LNCAP (cell line): ENCODE data around the gene NPR3.

ENCODE experiments used
- CTCF ChIP-seq: fragments of 450-650 bp; IDR thresholded peaks from 2 replicates; pipeline ENCODE4 v1.5.1; 2017; ENCODE audit warnings: mild to moderate bottlenecking

NPR3 gene

DNA sequence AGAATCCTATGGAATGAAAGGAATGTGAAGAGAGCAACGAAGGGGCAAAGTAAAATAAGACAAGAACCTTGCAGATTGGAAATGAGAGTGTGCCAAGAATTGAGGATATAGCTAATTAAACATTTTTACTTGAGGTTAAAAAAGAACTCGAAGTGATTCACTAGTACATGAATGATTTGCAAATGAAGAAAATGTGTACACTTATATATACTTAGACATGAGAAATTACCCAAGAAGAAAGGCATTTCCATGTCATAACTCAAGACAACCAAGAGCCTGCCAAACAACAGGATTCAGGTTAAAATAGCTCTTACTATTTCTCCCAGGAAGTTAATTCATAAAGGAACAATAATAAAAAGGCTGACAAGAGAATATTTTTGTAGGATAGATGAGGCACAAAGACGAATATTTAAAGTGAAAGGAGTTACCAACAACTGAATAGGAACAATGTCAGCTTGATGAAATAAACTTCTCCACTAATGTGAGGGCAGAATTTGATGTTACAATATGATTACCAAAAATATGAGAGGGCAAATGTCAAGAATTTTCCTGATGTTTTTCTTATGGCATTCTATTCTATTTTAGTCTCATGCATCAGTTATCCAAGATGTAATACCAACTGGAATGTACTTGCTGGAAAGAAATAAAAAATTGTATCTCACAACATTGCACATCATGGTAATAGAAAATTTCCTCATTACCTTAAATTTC is 18.9 kb upstream of the NPR3 start:
- TF ChIP-seq CTCF, result no peak

DNA sequence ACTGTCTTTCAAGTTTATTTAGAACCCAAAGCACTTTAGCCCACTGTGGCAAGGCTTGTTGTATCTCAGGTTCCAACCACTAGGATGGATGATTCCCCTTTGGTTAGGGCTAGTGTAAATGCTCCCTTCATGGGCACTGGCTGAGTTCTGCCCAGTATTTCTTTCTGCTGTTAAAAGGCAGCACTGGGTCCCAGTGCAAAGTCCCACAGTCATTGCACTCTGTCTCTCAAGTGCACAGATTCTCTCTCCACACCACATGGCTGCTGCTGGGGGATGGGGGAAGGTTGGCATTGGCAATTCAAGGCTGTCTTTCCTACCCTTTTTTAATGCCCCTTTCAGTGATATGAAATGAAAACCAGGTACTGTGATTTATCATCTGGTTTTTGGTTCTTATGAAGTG is 7.2 kb upstream of the NPR3 start:
- no peak for TF ChIP-seq CTCF

DNA sequence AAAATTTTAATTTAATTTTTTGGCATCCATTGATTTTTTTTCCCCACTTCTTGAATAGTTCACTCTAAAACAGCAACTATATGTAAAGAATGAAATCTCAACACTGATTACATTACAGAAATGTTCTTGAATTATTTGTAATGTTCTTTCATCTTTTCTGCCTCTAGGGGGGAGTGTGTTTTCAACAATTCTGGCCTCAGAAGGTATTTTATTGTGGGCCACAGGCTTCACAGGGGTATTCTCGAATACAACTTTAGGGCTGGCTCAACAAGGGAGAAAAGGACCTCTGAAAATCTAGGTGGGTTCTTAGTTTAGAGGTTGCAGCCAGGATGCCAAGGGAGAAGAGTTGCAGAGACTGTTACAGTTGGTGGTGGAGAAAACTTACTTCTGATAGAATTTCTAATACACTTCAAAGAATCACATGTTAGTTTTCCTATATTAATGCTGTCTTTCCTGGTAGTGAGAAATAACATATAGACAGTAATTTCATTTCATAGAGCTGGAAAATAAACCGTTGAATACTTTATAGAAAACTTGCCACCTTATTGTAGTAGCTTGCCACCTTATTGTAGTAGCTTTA is 3.6 kb upstream of the NPR3 start:
- peak; percentile 60 for TF ChIP-seq CTCF

- no peak for TF ChIP-seq CTCF
Observed at GRCh38 chr5:32708949-32709348, 2.2 kb upstream of the NPR3 start.

DNA sequence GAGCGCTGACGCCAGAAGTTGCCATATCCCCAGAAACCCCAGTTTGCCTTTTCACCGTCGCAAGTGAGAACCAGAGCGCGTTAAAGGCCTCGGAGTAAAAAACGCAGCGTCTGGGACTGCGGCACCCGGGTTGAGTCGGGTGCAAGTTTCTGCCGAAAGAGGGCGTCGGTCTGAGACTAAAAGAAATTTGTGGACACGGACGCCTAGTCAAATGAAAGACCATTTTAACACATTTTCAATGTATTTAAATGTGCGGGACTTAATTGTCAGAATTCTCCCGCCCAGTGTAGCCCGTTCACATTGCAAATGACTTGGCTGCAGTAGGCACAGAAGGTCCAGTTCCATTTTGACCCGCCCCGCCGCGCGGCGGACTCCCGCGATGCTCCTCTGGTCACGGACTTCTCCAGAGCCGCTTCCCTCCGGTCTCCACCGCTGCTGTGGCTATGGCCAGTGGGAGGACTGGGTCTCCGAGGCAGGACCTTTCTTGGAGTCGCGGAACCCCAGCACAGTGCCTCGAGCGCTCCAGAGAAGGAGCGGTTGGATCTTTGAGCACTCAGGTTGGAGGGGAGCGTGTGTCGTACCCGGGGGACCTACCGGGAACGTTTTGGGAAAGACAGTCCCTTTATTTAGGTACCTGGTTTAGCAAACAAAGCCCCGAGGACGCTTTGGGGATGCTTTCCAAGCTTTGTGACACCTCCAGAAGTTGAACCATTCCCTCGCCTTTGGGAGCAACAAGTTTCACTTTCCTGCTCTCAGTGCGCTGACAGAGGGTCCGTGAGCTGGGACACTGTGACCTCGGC is 1.2 kb upstream of the NPR3 start:
- TF ChIP-seq CTCF, result peak; percentile 85

DNA sequence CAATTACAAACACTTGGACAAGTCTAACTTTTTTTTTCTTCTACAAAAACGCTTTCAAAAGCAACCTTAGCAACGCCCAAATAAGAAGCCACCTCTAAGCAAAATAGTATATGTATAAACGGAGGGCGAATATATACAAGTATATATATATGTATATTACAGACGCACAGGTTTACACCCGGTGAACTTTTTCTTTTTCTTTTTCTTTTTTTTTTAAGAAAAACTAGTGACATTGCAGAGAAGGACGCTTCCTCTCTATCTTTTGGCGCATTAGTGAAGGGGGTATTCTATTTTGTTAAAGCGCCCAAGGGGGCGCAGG is 200 bp downstream of the NPR3 start:
- no peak for TF ChIP-seq CTCF

DNA sequence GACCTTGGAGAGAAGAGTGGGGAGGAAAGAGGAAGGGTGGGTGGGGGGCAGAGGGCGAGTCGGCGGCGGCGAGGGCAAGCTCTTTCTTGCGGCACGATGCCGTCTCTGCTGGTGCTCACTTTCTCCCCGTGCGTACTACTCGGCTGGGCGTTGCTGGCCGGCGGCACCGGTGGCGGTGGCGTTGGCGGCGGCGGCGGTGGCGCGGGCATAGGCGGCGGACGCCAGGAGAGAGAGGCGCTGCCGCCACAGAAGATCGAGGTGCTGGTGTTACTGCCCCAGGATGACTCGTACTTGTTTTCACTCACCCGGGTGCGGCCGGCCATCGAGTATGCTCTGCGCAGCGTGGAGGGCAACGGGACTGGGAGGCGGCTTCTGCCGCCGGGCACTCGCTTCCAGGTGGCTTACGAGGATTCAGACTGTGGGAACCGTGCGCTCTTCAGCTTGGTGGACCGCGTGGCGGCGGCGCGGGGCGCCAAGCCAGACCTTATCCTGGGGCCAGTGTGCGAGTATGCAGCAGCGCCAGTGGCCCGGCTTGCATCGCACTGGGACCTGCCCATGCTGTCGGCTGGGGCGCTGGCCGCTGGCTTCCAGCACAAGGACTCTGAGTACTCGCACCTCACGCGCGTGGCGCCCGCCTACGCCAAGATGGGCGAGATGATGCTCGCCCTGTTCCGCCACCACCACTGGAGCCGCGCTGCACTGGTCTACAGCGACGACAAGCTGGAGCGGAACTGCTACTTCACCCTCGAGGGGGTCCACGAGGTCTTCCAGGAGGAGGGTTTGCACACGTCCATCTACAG is 760 bp downstream of the NPR3 start:
- no peak for TF ChIP-seq CTCF
